ENCODE measurements around the gene SMURF2.
"Not testable (repeated sequence)": the region's sequence is repeated elsewhere in the genome, so short reads cannot be mapped to it uniquely, and the experiment has no call there.

Gene SMURF2

GRCh38 chr17:64628641-64629040 is 33.5 kb downstream of the SMURF2 start:
- no peak for DNase-seq

- DNase-seq: no peak
These were observed 34.3 kb downstream of the SMURF2 start for GRCh38 chr17:64627797-64628196.

GRCh38 chr17:64626827-64627226 is 35.3 kb downstream of the SMURF2 start:
- no peak for DNase-seq

GRCh38 chr17:64625541-64625940 is 36.6 kb downstream of the SMURF2 start:
- no peak for DNase-seq

- DNase-seq: no peak
These were observed 39.0 kb downstream of the SMURF2 start for GRCh38 chr17:64622931-64623654.

- DNase-seq: no peak
These were observed 40.3 kb downstream of the SMURF2 start for GRCh38 chr17:64621772-64622171.

- DNase-seq: no peak
These were observed 43.3 kb downstream of the SMURF2 start for GRCh38 chr17:64618848-64619247.

- no peak for DNase-seq
These were observed 44.9 kb downstream of the SMURF2 start for GRCh38 chr17:64617125-64617780.

- DNase-seq: no peak
These were observed 47.0 kb downstream of the SMURF2 start for GRCh38 chr17:64615028-64615677.

GRCh38 chr17:64614266-64615027 is 47.7 kb downstream of the SMURF2 start:
- no peak for DNase-seq

- no peak for DNase-seq
These were observed 50.7 kb downstream of the SMURF2 start for GRCh38 chr17:64611369-64611768.

- not testable (repeated sequence) for DNase-seq
These were observed 51.9 kb downstream of the SMURF2 start for GRCh38 chr17:64610244-64610643.

- no peak for DNase-seq
These were observed 53.5 kb downstream of the SMURF2 start for GRCh38 chr17:64608571-64608981.

GRCh38 chr17:64607862-64608565 is 54.1 kb downstream of the SMURF2 start:
- no peak for DNase-seq

- DNase-seq: not testable (repeated sequence)
These were observed 57.6 kb downstream of the SMURF2 start for GRCh38 chr17:64604532-64604931.

GRCh38 chr17:64603987-64604386 is 58.1 kb downstream of the SMURF2 start:
- no peak for DNase-seq

- no peak for DNase-seq
These were observed 62.3 kb downstream of the SMURF2 start for GRCh38 chr17:64599827-64600226.

- peak; percentile 43 for DNase-seq
These were observed 62.9 kb downstream of the SMURF2 start for GRCh38 chr17:64599187-64599676.

- DNase-seq: no peak
These were observed 63.4 kb downstream of the SMURF2 start for GRCh38 chr17:64598672-64599071.

GRCh38 chr17:64596988-64597387 is 65.1 kb downstream of the SMURF2 start:
- DNase-seq: no peak

GRCh38 chr17:64596439-64596838 is 65.7 kb downstream of the SMURF2 start:
- no peak for DNase-seq

GRCh38 chr17:64591944-64592343 is 70.2 kb downstream of the SMURF2 start:
- no peak for DNase-seq

Measured in CD4-positive, alpha-beta T cell treated with Interferon gamma for 1 hour (primary cell).